ENCODE results near the gene SPARC. TPM values are rescaled to one million over a fixed set of nuclear protein-coding genes. Genes with fewer than 3 reads are reported as not detected.

Gene SPARC, protein sequence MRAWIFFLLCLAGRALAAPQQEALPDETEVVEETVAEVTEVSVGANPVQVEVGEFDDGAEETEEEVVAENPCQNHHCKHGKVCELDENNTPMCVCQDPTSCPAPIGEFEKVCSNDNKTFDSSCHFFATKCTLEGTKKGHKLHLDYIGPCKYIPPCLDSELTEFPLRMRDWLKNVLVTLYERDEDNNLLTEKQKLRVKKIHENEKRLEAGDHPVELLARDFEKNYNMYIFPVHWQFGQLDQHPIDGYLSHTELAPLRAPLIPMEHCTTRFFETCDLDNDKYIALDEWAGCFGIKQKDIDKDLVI
- 371 TPM for polyA plus RNA-seq (2013, experiment 1 of 2)
- 377 TPM for polyA plus RNA-seq (2013, experiment 2 of 2)

DNA sequence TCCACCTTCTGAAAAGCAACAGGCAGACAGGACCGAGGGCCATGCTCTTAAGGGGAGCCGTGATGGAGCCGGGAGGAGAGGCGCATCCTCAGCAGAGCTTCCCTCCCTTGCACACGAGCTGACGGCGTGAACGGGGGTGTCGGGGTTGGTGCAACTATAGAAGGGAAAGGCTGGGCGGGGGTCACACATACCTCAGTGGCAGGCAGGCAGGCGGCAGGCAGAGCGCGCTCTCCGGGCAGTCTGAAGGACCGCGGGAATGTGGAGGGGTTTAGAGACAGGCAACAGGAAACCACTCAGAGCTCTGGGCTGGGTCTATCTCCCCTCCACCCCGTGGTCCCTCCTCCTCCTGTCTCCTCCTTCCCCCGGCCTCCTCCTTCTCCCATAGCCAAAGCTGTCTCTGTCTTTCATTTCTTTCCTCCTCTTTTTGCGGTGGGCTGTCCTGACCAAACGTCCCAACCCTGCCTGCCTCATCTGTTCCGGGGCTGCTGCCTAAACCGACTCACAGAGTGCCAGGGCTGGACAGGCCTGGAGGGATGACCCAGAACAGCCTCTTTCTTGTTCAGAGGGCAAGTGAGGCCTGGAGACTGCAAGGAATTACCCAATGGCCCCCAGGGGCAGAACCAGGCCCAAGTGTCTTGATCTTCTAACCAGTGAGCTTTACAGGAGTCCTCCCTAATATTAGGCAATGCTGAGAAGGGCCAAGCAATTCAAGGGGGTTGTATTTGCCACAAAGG lies at the start of gene SPARC:
TSS of gene SPARC (minus strand) at position 242 of the 734 bp plus-strand sequence. CDS start 10,727 bp downstream, outside the sequence.
- H2AK5ac ChIP-seq (ENCODE audit: low read length), result peak within 1 kb of the TSS; percentile 24
- H2BK120ac ChIP-seq (ENCODE audit: low read depth, low read length), result peak within 1 kb of the TSS; percentile 10
- peak within 1 kb of the TSS; percentile 30 for H3K4me2 ChIP-seq (ENCODE audit: low read length)
- H4K8ac ChIP-seq (ENCODE audit: low read depth, low read length), result no peak within 1 kb of the TSS
- peak within 1 kb of the TSS; percentile 77 for H3K27ac ChIP-seq (ENCODE audit: low read depth, low read length)
- peak within 1 kb of the TSS; percentile 92 for H3K56ac ChIP-seq (ENCODE audit: low read length)
- no peaks in the 10 kb centered on the region for H3K27me3 ChIP-seq (ENCODE audit: insufficient read depth, low read length, poor library complexity)
- no CpG with 5 or more reads among the region's 22 CpGs for WGBS (ENCODE audit: extremely low coverage, insufficient coverage, low lambda C conversion rate)
- peak within 1 kb of the TSS; percentile 81 for H3K23ac ChIP-seq (ENCODE audit: low read length)
- peaks cover 2% of the 10 kb centered on the region for H3K36me3 ChIP-seq (ENCODE audit: control insufficient read depth, insufficient read depth, low read length)
- no peak within 1 kb of the TSS for H2BK15ac ChIP-seq (replicated peaks; ENCODE audit: low read depth)
- peak within 1 kb of the TSS; percentile 85 for H3K9ac ChIP-seq (ENCODE audit: low read length)
- H3K18ac ChIP-seq (ENCODE audit: low read length), result peak within 1 kb of the TSS; percentile 57
- peak; percentile 97 for DNase-seq
- no peak within 1 kb of the TSS for H4K5ac ChIP-seq (ENCODE audit: low read length)
- H3K4ac ChIP-seq (ENCODE audit: low read depth, low read length), result peak within 1 kb of the TSS; percentile 88
- peak within 1 kb of the TSS; percentile 65 for H3K4me3 ChIP-seq (ENCODE audit: low read length)
- peaks cover 43% of the 10 kb centered on the region for H3K79me2 ChIP-seq (ENCODE audit: control insufficient read depth, insufficient read depth, low read length)
- H3K79me1 ChIP-seq (ENCODE audit: low read length), result peaks cover 17% of the 10 kb centered on the region
- peak within 1 kb of the TSS; percentile 72 for H2BK5ac ChIP-seq (ENCODE audit: low read length)
- H3K4me1 ChIP-seq (ENCODE audit: control insufficient read depth, low read depth, low read length), result peaks cover 12% of the 10 kb centered on the region

DNA sequence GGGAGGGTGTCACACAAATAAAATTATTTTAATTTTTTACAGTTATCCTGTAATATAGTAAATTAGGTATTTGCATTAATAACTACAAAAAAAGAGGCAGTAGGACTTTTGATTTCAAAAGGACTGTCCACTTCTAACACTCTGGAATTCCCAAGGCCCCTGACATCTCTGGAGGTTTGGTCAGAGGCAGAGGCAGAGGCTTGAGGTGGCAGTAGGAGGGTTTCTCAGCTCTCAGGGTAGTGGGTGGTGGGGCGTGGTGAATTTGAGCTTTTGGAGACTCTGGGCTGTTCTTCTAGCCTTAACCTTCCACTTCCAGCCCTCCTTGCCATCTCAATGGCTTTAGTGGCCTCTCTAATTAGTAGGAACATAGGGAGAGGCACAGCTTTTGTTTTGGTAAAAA lies 48.9 kb upstream of the SPARC start:
- H4K5ac ChIP-seq (ENCODE audit: low read length), result no peak overlapping the region
- no peak overlapping the region for H3K4ac ChIP-seq (ENCODE audit: low read depth, low read length)
- no peak overlapping the region for H2BK15ac ChIP-seq (replicated peaks; ENCODE audit: low read depth)
- H3K56ac ChIP-seq (ENCODE audit: low read length), result no peak overlapping the region
- H3K79me2 ChIP-seq (ENCODE audit: control insufficient read depth, insufficient read depth, low read length), result no peaks in the 10 kb centered on the region
- H4K8ac ChIP-seq (ENCODE audit: low read depth, low read length), result no peak overlapping the region
- H3K23ac ChIP-seq (ENCODE audit: low read length), result no peak overlapping the region
- H3K79me1 ChIP-seq (ENCODE audit: low read length), result no peaks in the 10 kb centered on the region
- H3K27me3 ChIP-seq (ENCODE audit: insufficient read depth, low read length, poor library complexity), result no peaks in the 10 kb centered on the region
- peaks cover 11% of the 10 kb centered on the region for H3K4me1 ChIP-seq (ENCODE audit: control insufficient read depth, low read depth, low read length)
- no peaks in the 10 kb centered on the region for H3K36me3 ChIP-seq (ENCODE audit: control insufficient read depth, insufficient read depth, low read length)
- no peak overlapping the region for H2BK5ac ChIP-seq (ENCODE audit: low read length)
- H3K27ac ChIP-seq (ENCODE audit: low read depth, low read length), result no peak overlapping the region
- no CpG with 5 or more reads among the region's 1 CpG for WGBS (ENCODE audit: extremely low coverage, insufficient coverage, low lambda C conversion rate)
- no peak overlapping the region for H2AK5ac ChIP-seq (ENCODE audit: low read length)
- H3K9ac ChIP-seq (ENCODE audit: low read length), result no peak overlapping the region
- no peak overlapping the region for H3K4me2 ChIP-seq (ENCODE audit: low read length)
- no peak overlapping the region for H3K4me3 ChIP-seq (ENCODE audit: low read length)
- DNase-seq, result no peak
- H3K18ac ChIP-seq (ENCODE audit: low read length), result no peak overlapping the region
- H2BK120ac ChIP-seq (ENCODE audit: low read depth, low read length), result no peak overlapping the region

DNA sequence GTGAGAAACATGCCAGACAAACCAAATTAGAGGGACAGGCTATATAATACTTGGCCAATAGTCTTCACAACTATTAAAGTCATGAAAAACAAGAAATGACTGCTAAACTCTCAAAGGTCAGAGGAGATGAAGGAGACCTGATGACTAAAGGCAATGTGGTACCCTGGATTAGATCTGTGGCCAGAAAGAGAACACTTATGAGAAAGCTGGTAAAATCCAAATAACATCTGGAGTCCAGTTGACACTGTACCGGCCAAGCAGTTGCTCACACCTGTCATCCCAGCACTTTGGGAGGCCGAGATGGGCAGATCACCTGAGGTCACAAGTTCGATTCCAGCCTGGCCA lies 47.3 kb upstream of the SPARC start:
- Histone ChIP-seq H3K23ac (ENCODE audit: low read length) (no peak overlapping the region), H3K36me3 (ENCODE audit: control insufficient read depth, insufficient read depth, low read length) (no peaks in the 10 kb centered on the region), H3K27me3 (ENCODE audit: insufficient read depth, low read length, poor library complexity) (no peaks in the 10 kb centered on the region), H3K9ac (ENCODE audit: low read length) (no peak overlapping the region), H2AK5ac (ENCODE audit: low read length) (no peak overlapping the region), H3K79me1 (ENCODE audit: low read length) (no peaks in the 10 kb centered on the region), H3K27ac (ENCODE audit: low read depth, low read length) (no peak overlapping the region), H3K18ac (ENCODE audit: low read length) (no peak overlapping the region), H2BK120ac (ENCODE audit: low read depth, low read length) (no peak overlapping the region), H3K4me1 (ENCODE audit: control insufficient read depth, low read depth, low read length) (peaks cover 3% of the 10 kb centered on the region), H3K4me2 (ENCODE audit: low read length) (no peak overlapping the region), H4K8ac (ENCODE audit: low read depth, low read length) (no peak overlapping the region), H2BK5ac (ENCODE audit: low read length) (no peak overlapping the region), H3K56ac (ENCODE audit: low read length) (no peak overlapping the region), H3K79me2 (ENCODE audit: control insufficient read depth, insufficient read depth, low read length) (no peaks in the 10 kb centered on the region), H3K4ac (ENCODE audit: low read depth, low read length) (no peak overlapping the region), H4K5ac (ENCODE audit: low read length) (no peak overlapping the region), H2BK15ac (replicated peaks; ENCODE audit: low read depth) (no peak overlapping the region), H3K4me3 (ENCODE audit: low read length) (no peak overlapping the region)
- DNase-seq, result no peak
- WGBS (ENCODE audit: extremely low coverage, insufficient coverage, low lambda C conversion rate), result no CpG with 5 or more reads among the region's 3 CpGs

DNA sequence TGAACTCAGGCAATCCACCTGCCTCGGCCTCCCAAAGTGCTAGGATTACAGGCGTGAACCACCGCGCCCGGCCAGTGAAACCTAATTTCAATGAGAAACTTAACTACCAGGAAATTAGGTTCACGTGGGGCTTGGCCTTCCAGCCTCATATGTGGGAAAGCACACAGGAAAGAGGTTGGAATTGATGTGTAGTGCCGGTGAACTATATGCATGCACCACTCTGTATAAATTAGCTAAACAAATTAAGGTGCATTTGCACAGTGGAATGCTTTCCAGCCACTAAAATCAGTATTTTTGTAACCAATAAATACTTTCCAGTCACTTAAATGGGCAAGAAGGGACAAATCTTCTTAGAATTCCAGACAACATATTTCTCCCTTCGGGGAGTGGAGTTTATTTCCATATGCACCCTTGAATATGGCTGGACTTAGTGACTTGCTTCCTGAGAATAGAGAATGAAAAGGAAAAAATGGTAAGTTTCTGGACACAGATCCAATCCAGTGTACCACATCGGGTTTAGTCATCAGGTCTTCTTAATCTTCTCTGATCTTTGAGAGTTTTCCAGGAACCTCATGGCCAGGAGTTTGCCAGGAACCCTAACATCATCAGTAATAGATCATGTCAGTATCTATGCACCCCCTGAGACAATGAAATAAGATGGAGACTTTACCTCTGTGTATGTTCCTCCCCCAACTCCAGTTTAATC lies 46.8 kb upstream of the SPARC start:
- Histone ChIP-seq H3K4me3 (ENCODE audit: low read length) (no peak overlapping the region), H2BK15ac (replicated peaks; ENCODE audit: low read depth) (no peak overlapping the region), H2AK5ac (ENCODE audit: low read length) (no peak overlapping the region), H3K79me1 (ENCODE audit: low read length) (no peaks in the 10 kb centered on the region), H2BK120ac (ENCODE audit: low read depth, low read length) (no peak overlapping the region), H2BK5ac (ENCODE audit: low read length) (no peak overlapping the region), H3K4ac (ENCODE audit: low read depth, low read length) (no peak overlapping the region), H3K9ac (ENCODE audit: low read length) (no peak overlapping the region), H3K27ac (ENCODE audit: low read depth, low read length) (no peak overlapping the region), H3K36me3 (ENCODE audit: control insufficient read depth, insufficient read depth, low read length) (no peaks in the 10 kb centered on the region), H3K18ac (ENCODE audit: low read length) (no peak overlapping the region), H3K23ac (ENCODE audit: low read length) (no peak overlapping the region), H3K27me3 (ENCODE audit: insufficient read depth, low read length, poor library complexity) (no peaks in the 10 kb centered on the region), H3K4me2 (ENCODE audit: low read length) (no peak overlapping the region), H4K5ac (ENCODE audit: low read length) (no peak overlapping the region), H3K56ac (ENCODE audit: low read length) (no peak overlapping the region), H3K4me1 (ENCODE audit: control insufficient read depth, low read depth, low read length) (peaks cover 3% of the 10 kb centered on the region), H4K8ac (ENCODE audit: low read depth, low read length) (no peak overlapping the region), H3K79me2 (ENCODE audit: control insufficient read depth, insufficient read depth, low read length) (no peaks in the 10 kb centered on the region)
- WGBS (ENCODE audit: extremely low coverage, insufficient coverage, low lambda C conversion rate), result no CpG with 5 or more reads among the region's 9 CpGs
- no peak for DNase-seq

GRCh38 chr5:151730381-151730780 lies 43.7 kb upstream of the SPARC start:
- Histone ChIP-seq H3K4me1 (ENCODE audit: control insufficient read depth, low read depth, low read length) (no peaks in the 10 kb centered on the region), H3K36me3 (ENCODE audit: control insufficient read depth, insufficient read depth, low read length) (no peaks in the 10 kb centered on the region), H3K27me3 (ENCODE audit: insufficient read depth, low read length, poor library complexity) (no peaks in the 10 kb centered on the region), H3K4me3 (ENCODE audit: low read length) (no peak overlapping the region), H3K79me1 (ENCODE audit: low read length) (no peaks in the 10 kb centered on the region), H3K23ac (ENCODE audit: low read length) (no peak overlapping the region), H4K8ac (ENCODE audit: low read depth, low read length) (no peak overlapping the region), H3K4me2 (ENCODE audit: low read length) (no peak overlapping the region), H4K5ac (ENCODE audit: low read length) (no peak overlapping the region), H3K18ac (ENCODE audit: low read length) (no peak overlapping the region), H3K56ac (ENCODE audit: low read length) (no peak overlapping the region), H2BK120ac (ENCODE audit: low read depth, low read length) (no peak overlapping the region), H2BK5ac (ENCODE audit: low read length) (no peak overlapping the region), H3K27ac (ENCODE audit: low read depth, low read length) (no peak overlapping the region), H3K9ac (ENCODE audit: low read length) (no peak overlapping the region), H3K79me2 (ENCODE audit: control insufficient read depth, insufficient read depth, low read length) (no peaks in the 10 kb centered on the region), H3K4ac (ENCODE audit: low read depth, low read length) (no peak overlapping the region), H2AK5ac (ENCODE audit: low read length) (no peak overlapping the region), H2BK15ac (replicated peaks; ENCODE audit: low read depth) (no peak overlapping the region)
- DNase-seq, result no peak
- no CpG with 5 or more reads among the region's 7 CpGs for WGBS (ENCODE audit: extremely low coverage, insufficient coverage, low lambda C conversion rate)
